H4 (cell line): ENCODE data around the gene EIF4G1. TPM values are rescaled to one million over a fixed set of nuclear protein-coding genes. Genes with fewer than 3 reads are reported as not detected.
"Not testable (repeated sequence)": the region's sequence is repeated elsewhere in the genome, so short reads cannot be mapped to it uniquely, and the experiment has no call there.

ENCODE experiments used
- DNase-seq: peaks from one replicate; pipeline ENCODE4 v3.0.0-alpha.2; 2015; ENCODE audit warnings: low spot score
- total RNA-seq: library from RNA; depleted of rRNA; stranded (reverse); fragments of >200 nt; shearing (Covaris generic); gene quantifications from 2 replicates; pipeline ENCODE4 v1.2.3, GENCODE V29; 2014

Gene EIF4G1
- total RNA-seq, 1 experiment from 2014 or later, result 235 TPM

DNA sequence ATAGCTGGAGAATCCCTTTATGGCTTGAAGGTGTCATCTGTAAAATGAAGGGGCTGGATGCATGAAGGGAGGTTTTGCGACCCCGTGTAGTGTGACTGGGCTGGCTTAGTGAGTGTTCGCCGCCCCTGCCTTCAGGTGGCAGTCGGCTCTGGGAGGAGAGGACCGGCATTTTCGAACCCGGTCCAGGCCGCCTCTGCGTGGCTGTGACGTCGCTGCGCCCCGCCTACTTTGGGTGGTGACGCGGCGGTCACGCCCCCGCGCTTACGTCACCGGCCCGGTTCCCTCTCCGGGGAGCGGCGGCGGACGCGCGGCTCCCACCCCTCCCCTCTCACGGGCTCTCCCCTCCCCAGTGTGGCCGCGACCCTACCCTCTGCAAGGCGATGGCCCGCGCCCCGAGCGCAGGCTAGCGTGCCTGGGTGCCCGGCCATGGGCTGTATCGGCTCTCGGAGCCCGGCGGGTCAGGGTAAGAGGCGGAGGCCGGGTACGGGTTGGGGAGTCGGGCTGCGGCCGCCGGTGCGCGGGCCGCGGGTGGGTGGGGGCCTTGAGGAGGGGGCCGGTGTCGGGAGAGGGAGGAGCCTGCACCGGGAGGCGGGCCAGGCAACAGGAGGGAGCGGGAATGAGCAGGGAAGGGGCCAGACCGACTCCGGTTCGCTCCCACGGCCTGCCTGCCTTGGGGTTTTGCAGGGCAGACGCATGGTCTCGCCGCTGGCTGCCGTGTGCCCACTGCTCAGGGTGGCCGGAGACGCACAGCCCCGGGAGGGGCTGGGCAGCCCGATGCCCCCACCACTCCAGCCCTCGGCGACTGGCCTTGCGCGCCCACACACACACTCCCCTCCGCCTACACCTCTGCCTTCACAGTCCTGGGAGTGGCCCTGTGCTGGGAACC, 21.5 kb downstream of the EIF4G1 start:
- peak; percentile 75 for DNase-seq

DNA sequence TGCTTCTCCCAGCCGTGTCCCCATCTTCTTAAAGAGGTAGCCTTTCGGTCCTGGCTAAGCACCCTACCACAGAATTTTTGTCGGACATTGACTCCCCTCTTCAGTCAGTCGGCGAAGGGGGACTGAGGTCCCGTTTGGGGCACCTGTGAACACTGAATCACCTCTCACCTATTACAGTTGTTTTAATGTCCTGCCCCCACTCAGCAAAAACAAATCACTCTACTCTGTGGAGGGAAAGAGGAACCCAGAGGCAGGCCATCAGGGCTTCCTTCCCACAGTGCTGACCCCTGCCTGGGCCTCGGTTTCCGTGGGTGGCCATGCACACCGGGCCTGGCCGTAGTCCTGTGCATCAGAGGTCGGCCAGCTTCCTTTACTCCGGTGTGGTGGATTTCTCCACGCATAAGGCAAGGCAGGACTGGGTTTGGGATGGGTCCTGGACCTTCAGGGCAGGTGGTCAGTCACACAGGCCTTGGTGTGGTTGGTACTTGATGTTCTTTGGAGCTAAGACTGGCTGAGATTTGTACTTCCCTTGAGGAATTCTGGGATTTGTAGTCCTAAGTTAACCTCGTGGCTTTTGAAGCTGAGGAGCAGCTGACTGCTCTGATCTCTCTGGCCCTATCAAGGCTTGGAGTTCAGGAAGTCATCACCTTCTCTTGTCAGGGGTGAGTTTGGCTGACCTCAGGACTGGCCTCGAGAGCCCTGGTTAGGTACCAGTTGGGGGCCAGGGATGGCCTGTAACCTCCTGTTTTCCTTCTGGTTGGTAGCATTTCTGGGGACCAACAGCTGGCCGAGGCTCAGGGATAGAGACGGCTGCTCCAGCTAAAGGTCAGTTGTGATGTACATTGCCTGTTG, 22.4 kb downstream of the EIF4G1 start:
- no peak for DNase-seq

DNA sequence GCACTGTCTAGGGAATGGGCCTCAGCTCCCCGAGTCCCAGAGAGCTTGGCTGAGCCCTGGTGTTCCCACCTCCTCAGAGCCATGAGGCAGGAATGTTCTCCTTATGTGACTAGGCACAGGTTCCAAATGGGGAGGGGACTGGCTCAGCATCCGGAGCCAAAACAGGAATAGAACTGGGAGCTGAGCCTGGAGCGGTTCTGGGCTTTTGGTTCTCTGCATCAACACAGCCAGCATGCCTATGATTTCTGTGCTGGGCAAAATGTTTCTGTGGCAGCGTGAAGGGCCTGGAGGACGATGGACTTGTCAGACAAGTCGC, 23.0 kb downstream of the EIF4G1 start, which contains the start of gene FAM131A:
Gene FAM131A (plus strand): TSS at position 202 of the 316 bp plus-strand sequence. CDS start 31 bp downstream, at position 233.
- no peak for DNase-seq

DNA sequence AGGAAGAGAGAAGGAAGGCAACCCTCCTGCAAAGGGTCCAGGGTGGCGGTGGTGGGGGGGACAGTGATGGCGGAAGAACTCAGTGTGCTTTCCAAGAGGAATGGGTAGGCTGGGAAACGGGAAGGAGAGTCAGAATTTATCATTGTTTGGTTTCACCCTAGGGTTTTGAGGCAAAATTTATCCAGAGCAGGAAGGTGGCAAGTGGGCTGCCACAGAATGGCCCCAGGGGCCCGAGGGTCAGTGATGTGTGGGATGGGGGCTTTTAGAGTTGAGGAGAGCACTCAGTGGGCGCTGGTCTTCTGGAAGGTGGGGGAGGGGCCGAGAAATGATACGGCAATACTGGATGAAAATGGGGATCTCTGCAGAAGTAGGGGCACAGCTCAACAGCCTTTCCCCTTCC, 23.6 kb downstream of the EIF4G1 start:
- no peak for DNase-seq

DNA sequence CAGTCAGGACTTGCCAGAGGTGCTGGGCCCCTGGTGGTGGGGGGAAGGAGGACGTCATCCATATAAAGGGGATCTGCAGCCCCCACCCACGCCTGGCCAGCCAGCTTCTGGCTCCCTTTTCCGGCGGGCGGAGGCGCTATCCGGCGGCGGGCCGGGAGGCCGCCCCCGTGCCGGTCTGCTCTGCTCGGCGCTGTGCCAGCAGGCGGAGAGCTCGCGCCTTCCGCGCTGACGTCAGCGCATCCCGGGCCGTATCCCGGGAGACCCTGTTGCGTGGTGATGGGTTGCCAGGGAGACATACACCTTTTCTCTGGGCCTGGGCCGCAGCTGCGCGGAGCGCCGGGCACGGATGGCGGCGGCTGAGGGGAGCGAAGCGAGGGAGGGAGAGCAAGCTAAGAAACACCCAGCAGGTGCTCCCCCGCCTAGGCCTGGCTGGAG, 24.1 kb downstream of the EIF4G1 start:
- DNase-seq, result no peak

DNA sequence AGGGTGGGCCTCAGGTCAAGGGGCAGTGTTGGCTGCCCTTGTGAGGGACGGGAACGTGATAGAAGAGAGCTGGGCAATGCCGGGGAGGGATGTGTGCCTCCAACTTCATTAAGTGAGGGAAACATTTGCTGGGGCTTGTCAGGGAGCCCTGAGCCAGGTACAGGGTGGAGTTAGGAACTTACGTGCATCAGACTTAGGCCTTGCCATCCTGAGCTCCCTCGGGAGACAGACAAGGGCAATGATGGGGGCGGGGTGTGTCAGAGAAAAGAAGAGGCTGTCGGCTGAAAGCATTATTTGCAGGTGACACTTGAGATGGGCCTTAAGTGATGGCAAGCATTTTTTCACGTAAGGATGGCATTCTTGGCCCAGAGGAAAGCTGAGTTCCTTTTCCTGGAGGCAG, 24.6 kb downstream of the EIF4G1 start:
- DNase-seq, result no peak

DNA sequence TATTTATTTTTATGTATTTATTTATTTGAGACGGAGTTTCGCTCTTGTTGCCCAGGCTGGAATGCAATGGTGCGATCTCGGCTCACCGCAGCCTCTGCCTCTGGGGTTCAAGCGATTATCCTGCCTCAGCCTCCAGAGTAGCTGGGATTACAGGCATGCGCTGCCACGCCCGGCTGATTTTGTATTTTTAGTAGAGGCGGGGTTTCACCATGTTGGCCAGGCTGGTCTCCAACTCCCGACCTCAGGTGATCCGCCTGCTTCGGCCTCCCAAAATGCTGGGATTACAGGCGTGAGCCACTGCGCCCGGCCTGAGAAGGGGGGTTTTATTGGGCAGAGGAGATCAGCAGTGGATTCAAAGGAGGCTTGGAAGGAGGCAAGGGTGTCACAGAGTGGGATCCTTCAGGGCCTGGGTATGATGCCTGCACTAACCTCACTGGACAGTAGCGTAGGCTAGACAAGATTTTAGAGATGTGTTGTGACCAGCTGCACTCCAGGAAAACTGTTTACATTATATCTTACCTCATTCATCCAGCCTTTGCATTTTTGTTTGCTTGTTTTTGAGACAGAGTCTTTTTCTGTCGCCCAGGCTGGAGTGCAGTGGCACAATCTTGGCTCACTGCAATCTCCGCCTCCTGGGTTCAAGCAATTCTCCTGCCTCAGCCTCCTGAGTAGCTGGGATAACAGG, 25.2 kb downstream of the EIF4G1 start:
- not testable (repeated sequence) for DNase-seq

DNA sequence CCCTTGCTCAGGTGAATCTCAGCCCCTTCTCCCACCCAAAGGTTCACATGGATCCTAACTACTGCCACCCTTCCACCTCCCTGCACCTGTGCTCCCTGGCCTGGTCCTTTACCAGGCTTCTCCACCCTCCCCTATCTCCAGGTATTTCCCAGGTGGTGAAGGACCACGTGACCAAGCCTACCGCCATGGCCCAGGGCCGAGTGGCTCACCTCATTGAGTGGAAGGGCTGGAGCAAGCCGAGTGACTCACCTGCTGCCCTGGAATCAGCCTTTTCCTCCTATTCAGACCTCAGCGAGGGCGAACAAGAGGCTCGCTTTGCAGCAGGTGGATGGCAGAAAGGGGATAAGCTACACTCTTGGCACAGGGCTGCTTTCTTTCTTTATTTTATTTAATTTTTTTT, 27.5 kb downstream of the EIF4G1 start:
- no peak for DNase-seq

DNA sequence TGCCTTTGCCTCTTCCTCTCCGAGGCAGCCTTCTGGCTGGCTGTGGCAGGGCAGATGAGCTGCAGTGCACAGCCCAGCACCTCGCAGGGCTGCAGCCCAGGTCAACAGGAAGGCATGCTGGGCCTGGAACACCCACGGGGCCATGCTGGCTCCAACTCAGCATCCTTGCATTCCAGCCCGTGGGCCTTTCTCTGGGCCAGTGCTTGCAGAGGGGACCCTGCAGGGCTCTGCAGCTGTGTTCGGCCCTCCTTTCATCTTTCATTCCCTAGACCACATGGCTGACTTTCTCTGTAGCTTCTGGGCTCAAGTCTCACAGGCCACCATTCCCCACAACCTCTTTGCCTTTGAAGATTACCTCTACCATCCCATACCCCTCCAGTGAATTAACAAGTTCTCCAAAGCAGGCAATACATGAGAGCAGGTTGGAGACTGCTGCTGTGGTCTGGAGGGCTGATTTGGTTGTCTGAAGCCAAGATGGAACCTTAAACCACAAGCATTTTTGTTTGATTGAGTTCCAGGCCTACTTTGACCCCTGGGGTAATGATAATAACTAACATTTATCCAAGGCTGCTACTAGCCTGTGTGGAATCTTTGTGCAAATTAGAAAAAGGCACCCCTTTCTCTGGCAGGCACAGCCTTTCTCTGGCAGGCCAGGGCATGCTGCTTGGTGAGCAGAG, 28.9 kb downstream of the EIF4G1 start:
- DNase-seq, result no peak

DNA sequence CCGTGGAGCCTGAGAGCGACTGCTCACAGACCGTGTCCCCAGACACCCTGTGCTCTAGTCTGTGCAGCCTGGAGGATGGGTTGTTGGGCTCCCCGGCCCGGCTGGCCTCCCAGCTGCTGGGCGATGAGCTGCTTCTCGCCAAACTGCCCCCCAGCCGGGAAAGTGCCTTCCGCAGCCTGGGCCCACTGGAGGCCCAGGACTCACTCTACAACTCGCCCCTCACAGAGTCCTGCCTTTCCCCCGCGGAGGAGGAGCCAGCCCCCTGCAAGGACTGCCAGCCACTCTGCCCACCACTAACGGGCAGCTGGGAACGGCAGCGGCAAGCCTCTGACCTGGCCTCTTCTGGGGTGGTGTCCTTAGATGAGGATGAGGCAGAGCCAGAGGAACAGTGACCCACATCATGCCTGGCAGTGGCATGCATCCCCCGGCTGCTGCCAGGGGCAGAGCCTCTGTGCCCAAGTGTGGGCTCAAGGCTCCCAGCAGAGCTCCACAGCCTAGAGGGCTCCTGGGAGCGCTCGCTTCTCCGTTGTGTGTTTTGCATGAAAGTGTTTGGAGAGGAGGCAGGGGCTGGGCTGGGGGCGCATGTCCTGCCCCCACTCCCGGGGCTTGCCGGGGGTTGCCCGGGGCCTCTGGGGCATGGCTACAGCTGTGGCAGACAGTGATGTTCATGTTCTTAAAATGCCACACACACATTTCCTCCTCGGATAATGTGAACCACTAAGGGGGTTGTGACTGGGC, 30.3 kb downstream of the EIF4G1 start:
- DNase-seq, result no peak

DNA sequence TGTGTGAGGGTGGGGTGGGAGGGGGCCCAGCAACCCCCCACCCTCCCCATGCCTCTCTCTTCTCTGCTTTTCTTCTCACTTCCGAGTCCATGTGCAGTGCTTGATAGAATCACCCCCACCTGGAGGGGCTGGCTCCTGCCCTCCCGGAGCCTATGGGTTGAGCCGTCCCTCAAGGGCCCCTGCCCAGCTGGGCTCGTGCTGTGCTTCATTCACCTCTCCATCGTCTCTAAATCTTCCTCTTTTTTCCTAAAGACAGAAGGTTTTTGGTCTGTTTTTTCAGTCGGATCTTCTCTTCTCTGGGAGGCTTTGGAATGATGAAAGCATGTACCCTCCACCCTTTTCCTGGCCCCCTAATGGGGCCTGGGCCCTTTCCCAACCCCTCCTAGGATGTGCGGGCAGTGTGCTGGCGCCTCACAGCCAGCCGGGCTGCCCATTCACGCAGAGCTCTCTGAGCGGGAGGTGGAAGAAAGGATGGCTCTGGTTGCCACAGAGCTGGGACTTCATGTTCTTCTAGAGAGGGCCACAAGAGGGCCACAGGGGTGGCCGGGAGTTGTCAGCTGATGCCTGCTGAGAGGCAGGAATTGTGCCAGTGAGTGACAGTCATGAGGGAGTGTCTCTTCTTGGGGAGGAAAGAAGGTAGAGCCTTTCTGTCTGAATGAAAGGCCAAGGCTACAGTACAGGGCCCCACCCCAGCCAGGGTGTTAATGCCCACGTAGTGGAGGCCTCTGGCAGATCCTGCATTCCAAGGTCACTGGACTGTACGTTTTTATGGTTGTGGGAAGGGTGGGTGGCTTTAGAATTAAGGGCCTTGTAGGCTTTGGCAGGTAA, 31.1 kb downstream of the EIF4G1 start:
- peak; percentile 85 for DNase-seq

DNA sequence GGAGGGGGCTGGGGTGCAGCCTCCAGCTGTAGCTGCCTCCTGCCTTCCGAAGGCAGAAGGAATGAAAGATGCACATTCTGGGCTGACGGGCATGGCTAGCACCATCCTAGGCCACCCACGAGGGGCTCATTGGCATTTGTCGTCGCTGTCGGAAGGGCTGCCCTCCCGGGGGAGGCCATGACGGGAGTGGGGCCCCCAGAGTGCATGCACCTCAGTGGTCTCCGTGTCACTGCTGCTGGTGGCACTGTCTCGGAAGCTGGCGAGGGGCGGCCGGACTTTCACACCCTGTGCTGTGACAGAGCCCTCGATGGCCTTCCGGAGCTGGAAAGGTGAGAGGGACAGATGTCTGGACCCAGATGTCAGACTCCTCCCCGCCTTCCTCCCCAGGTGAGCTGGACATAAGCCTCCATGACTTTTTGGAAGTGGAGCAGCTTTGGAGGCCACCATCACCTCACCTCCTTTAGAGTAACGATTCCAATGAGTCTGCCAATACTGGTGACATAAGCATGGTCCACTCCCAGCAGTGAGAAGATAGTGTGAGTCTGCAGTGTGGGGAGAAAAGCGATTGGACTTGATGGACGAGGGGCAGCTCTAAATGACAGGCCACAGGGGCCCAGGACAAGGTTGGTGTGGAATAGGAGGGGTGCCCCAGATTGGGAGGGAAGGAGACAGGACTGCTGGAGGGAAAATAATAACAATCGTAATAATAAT, 32.2 kb downstream of the EIF4G1 start:
- DNase-seq, result no peak

DNA sequence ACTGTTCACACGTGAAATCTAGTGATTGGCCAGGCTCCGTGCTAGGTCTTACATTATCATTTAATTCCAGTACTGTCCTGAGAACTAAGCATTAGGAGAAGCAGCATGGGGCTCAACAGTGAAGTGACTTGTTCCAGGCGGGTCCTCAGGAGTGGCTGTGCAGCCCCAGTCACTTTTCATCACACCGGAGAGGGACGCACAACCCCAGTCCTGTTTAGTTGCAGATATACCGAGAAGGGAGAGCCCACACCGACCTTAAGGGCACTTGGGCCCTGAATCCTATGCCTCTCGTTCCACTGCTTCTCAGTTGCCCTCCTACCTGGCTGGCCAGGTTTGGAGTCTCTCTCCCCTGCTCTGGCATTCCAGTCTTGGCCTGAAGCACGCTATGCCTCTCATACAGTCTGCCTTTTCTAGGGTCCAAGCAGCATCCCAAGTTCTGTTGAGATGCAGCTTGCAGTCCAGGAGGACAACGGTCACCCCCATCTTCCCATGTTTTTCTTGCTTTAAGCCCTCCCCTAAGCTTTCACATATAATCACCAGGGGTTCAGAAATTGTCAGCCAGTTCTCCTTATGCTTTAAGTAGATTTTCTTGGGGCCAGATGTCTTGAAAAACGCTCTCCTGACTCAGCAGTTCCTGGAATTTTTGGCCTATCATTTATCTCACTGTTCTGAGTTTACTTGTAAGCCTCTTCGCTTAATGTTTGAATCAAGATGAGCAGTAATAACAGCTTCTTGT, 33.1 kb downstream of the EIF4G1 start:
- DNase-seq, result no peak

DNA sequence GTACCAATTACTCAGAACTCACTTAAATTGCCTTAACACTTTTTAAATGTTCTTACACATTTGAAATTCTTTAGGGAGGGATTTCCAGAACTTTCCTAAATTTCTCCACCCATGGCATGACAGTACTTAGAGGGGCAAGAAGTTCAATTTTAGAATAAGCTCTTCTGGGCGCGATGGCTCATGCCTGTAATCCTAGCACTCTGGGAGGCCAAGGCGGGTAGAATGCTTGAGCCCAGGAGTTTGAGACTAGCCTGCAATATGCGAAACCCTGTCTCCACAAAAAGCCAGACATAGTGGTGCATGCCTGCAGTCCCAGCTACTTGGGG, 33.6 kb downstream of the EIF4G1 start:
- DNase-seq, result no peak

DNA sequence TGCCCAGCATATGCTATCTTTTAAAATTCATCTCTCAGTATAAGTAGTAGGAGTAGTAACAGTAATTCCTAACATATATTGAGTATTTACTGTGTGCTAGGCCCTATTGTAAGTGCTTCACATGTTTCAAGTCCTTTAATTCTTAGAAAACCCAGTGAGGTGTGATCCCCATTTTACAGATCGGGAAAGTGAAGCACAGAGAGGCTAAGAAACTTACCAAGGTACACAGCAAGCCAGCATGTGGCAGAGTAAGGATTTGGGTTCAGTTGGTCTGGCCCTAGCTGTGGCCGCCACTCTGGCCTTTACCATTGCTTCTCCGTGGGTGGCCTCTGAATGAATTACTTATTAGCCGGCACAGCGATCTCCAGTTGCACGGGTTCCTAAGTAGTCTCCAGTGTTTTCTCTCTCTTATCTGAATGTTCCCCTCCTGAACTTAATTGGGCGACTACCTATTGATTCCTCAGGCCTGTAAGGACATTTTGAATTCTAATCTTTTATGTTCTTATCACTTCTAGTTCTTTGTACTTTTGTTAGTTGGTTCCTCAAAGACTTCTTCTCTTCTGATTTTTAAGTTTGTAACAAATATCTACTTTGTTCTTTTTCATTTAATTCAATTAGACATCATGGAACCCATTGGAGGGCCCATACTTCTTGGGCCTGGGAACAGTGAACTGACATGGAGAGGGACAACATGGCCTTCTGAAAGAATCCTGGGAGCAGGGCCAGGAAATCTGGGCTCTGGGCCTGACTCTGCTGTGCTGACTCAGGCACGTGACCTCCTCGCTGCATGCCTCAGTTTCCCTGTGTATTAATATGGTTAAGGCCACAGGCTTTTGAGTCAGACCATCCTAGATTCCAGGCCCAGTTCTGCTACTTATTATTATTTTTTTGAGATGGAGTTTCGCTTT, 35.4 kb downstream of the EIF4G1 start:
- no peak for DNase-seq

DNA sequence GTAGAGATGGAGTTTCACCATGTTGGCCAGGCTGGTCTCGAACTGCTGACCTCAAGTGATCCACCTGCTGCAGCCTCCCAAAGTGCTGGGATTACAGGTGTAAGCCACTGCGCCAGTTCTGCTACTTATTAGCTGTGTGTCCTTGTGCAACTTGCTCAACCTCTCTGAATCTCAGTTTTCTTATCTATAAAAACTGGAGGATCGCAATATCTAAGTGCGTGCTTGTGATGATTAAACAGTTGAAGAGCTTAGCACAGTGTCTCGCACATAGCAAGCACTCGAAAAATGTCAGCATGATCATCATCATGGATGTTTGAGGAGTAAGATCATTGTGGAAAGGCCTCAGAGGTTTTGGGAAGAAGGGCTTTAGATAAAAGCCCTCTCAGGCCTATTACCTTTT, 36.2 kb downstream of the EIF4G1 start:
- no peak for DNase-seq

DNA sequence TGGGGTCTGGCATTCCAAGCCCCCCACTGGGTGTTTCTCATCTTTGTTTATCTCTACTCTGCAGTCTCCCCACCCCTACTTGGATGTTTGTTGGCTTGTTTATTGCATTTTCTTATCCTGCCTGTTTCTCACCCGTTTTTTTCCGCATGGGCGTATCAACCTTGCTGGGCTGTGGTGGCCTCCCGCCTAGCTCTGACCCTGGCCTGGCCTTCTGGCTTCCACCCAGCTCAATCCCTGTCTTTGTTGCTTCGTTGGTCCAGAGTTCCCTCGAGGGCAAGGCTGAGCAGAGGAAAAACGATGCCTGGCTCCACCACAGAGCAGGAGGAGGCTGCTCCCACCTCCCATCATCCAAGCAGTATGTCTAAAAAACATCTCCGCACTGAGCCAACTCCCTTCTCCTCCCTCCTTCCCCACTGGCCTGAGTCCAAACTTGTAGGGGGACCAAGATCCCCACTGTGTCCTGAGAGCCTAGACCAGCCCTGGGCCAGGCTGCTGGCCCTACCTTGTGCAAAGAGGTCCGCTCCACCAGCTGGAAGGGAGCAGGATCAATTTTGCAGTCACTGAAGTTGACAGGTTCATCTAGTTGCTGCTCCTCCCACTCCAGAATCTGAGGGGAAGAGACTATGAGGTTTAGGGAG, 37.2 kb downstream of the EIF4G1 start:
- no peak for DNase-seq
